ENCODE data around the gene ICAM1.

ICAM1 gene

GRCh38 chr19:10243606-10244005, 27.3 kb upstream of the ICAM1 start:
- DNase-seq (ENCODE audit: low read depth): no peak

GRCh38 chr19:10245189-10245939, 25.6 kb upstream of the ICAM1 start:
- no peak for DNase-seq (ENCODE audit: low read depth)

- DNase-seq (ENCODE audit: low read depth): no peak
These were observed 24.4 kb upstream of the ICAM1 start for GRCh38 chr19:10246511-10246910.

- peak; percentile 97 for DNase-seq (ENCODE audit: low read depth)
These were observed 18.9 kb upstream of the ICAM1 start, which contains the start of gene MRPL4 for GRCh38 chr19:10251792-10252694. MRPL4 (plus strand) TSS chr19:10252214; CDS start chr19:10252254, 40 bp downstream.

- DNase-seq (ENCODE audit: low read depth): no peak
These were observed 18.2 kb upstream of the ICAM1 start for GRCh38 chr19:10252707-10253106.

GRCh38 chr19:10254244-10254643, 16.7 kb upstream of the ICAM1 start:
- no peak for DNase-seq (ENCODE audit: low read depth)

- DNase-seq (ENCODE audit: low read depth): no peak
These were observed 15.6 kb upstream of the ICAM1 start for GRCh38 chr19:10255358-10255757.

GRCh38 chr19:10256551-10256950, 14.4 kb upstream of the ICAM1 start:
- DNase-seq (ENCODE audit: low read depth): no peak

GRCh38 chr19:10256970-10257615, 13.8 kb upstream of the ICAM1 start:
- no peak for DNase-seq (ENCODE audit: low read depth)

GRCh38 chr19:10258080-10258710, 12.7 kb upstream of the ICAM1 start:
- no peak for DNase-seq (ENCODE audit: low read depth)

GRCh38 chr19:10259162-10259905, 11.6 kb upstream of the ICAM1 start:
- DNase-seq (ENCODE audit: low read depth): peak; percentile 82

GRCh38 chr19:10260141-10260584, 10.8 kb upstream of the ICAM1 start:
- DNase-seq (ENCODE audit: low read depth): no peak

GRCh38 chr19:10262771-10263170, 8.1 kb upstream of the ICAM1 start:
- DNase-seq (ENCODE audit: low read depth): no peak

GRCh38 chr19:10266706-10267105, 4.2 kb upstream of the ICAM1 start:
- DNase-seq (ENCODE audit: low read depth): no peak

- DNase-seq (ENCODE audit: low read depth): no peak
These were observed 2.8 kb upstream of the ICAM1 start for GRCh38 chr19:10268071-10268470.

GRCh38 chr19:10269333-10270179, 1.4 kb upstream of the ICAM1 start:
- DNase-seq (ENCODE audit: low read depth): peak; percentile 80

GRCh38 chr19:10270180-10270615, 722 bp upstream of the ICAM1 start:
- peak; percentile 94 for DNase-seq (ENCODE audit: low read depth)

- no peak for DNase-seq (ENCODE audit: low read depth)
These were observed 695 bp downstream of the ICAM1 start for GRCh38 chr19:10271543-10272086.

GRCh38 chr19:10274589-10274988, 3.7 kb downstream of the ICAM1 start:
- DNase-seq (ENCODE audit: low read depth): no peak

All from CMK (cell line).